Lower leg skin (tissue), 4 donors: Measurements from ENCODE around the gene MOGAT2. TPM values are rescaled to one million over a fixed set of nuclear protein-coding genes. Genes with fewer than 3 reads are reported as not detected.

Experiments
- DNase-seq, 2 donors: peaks; one replicate each; pipeline ENCODE4 v3.0.0-alpha.2; 2019; ENCODE audit warnings: low spot score in 2 of 2
- H3K4me3 ChIP-seq: fragments of 200-600 bp; sonication (generic); 2 replicates; pipeline ENCODE4 v1.5.1; 2017; ENCODE audit warnings: mild to moderate bottlenecking, low read depth; ENCODE audit not compliant: poor library complexity, severe bottlenecking
- CTCF ChIP-seq, 3 donors: fragments of 450-650 bp; IDR thresholded peaks; one replicate each; pipeline ENCODE4 v1.5.1; 2016; ENCODE audit warnings: antibody characterized with exemption in 3 of 3, mild to moderate bottlenecking in 3 of 3, moderate library complexity in 2 of 3
- POLR2A ChIP-seq, 2 donors: fragments of 450-650 bp; IDR thresholded peaks; one replicate each; pipeline ENCODE4 v1.6.1; 2016 to 2017; ENCODE audit warnings: antibody characterized with exemption in 2 of 2, mild to moderate bottlenecking in 1 of 2, moderate library complexity in 1 of 2
- WGBS, 2 donors: methylation state at CpG; one replicate each; pipeline ENCODE4 v1.1.5; 2018; 5-methylcytosine and 5-hydroxymethylcytosine counted together
- intact Hi-C: fragments of 100-400 bp; cut with DNase I; formaldehyde crosslinking; loops from one replicate; pipeline ENCODE4 v1.15.0; 2023; ENCODE audit warnings: low total_unique reads
- total RNA-seq, 4 donors: library from RNA; depleted of rRNA; stranded (reverse); fragments of >200 nt; gene quantifications; one replicate each; pipeline ENCODE4 v1.1.0, GENCODE V29; 2016

Gene MOGAT2
- 10 to 100 TPM in 1 of 4 donors, 1 to 10 TPM in 1, under 1 TPM in 2; 0.21 to 12.6 (median 3.0) TPM for total RNA-seq

GRCh38 chr11:75717608-75718418 is at the start of gene MOGAT2:
Gene MOGAT2, plus strand, starts transcription at chr11:75717838. Its CDS starts 51 bp downstream, at chr11:75717889.
- no peak for TF ChIP-seq POLR2A (IDR thresholded peaks at IDR 0.05)
- no peak for TF ChIP-seq CTCF (IDR thresholded peaks at IDR 0.05)
- peak in 1 of 2 donors; percentile 76 for DNase-seq
- intact Hi-C loops, result no loop called here
- no peak within 1 kb of the TSS for H3K4me3 ChIP-seq
- 58 to 63% methylated on average over 12 to 13 of the region's 13 CpGs for WGBS, 2 donors

- no peak for DNase-seq
- intact Hi-C loops, result no loop called here
- no peak for TF ChIP-seq POLR2A (IDR thresholded peaks at IDR 0.05)
- no peak for TF ChIP-seq CTCF (IDR thresholded peaks at IDR 0.05)
- 2% methylated on average over 56 to 72 of the region's 72 CpGs for WGBS, 2 donors
- no peak within 1 kb of the TSS for H3K4me3 ChIP-seq
Measured at GRCh38 chr11:75668451-75669297, 49.0 kb upstream of the MOGAT2 start, which contains the start of gene MAP6. Gene MAP6, minus strand, starts transcription at chr11:75669038. Its CDS starts 669 bp downstream, at chr11:75668369.

- no peak overlapping the region for H3K4me3 ChIP-seq
- no peak for DNase-seq
- TF ChIP-seq POLR2A (IDR thresholded peaks at IDR 0.05) (no peak), CTCF (IDR thresholded peaks at IDR 0.05) (no peak)
- WGBS, 2 donors, result 79 to 86% methylated on average over 4 of the region's 4 CpGs
- intact Hi-C loops, result no loop called here
Measured at GRCh38 chr11:75673977-75674582, 43.6 kb upstream of the MOGAT2 start.

GRCh38 chr11:75677275-75677674 is 40.4 kb upstream of the MOGAT2 start:
- TF ChIP-seq POLR2A (IDR thresholded peaks at IDR 0.05) (no peak), CTCF (IDR thresholded peaks at IDR 0.05) (no peak)

GRCh38 chr11:75677909-75678308 is 39.7 kb upstream of the MOGAT2 start:
- no peak overlapping the region for H3K4me3 ChIP-seq
- intact Hi-C loops, result no loop called here
- WGBS, 2 donors, result 79 to 83% methylated on average over 12 of the region's 12 CpGs
- no peak for TF ChIP-seq CTCF (IDR thresholded peaks at IDR 0.05)
- TF ChIP-seq POLR2A (IDR thresholded peaks at IDR 0.05), result no peak
- no peak for DNase-seq

More at GRCh38 chr11:75677275-75677674, 40.4 kb upstream of the MOGAT2 start:
- intact Hi-C loops, result no loop called here
- 87 to 92% methylated on average over 1 of the region's 1 CpG for WGBS, 2 donors
- no peak for DNase-seq
- H3K4me3 ChIP-seq, result no peak overlapping the region
